PC-9 (cell line): ENCODE results near the gene CEP170B. TPM values are rescaled to one million over a fixed set of nuclear protein-coding genes. Genes with fewer than 3 reads are reported as not detected.

ENCODE experiments used
- BruUV-seq: library from RNA; stranded (reverse); fragments of 400-500 nt; replicated peaks from 2 replicates; lab custom pipeline; 2021; lab: Mats Ljungman, UMichigan
- CTCF ChIA-PET: fragments of 300-600 bp; sonication (Branson Sonifier 250); formaldehyde crosslinking; loops from one replicate; lab custom pipeline; 2022; ENCODE audit warnings: antibody characterized with exemption; lab: Charles Lee
- POLR2A ChIA-PET: fragments of 300-600 bp; sonication (Branson Sonifier 250); formaldehyde crosslinking; loops from one replicate; lab custom pipeline; 2022; ENCODE audit warnings: antibody characterized with exemption; ENCODE audit not compliant: unreplicated experiment; lab: Charles Lee
- DNase-seq, 2 experiments: peaks; one replicate each; pipeline versions ENCODE4 v3.0.0 to v3.0.0-alpha.2; 2015 to 2022; ENCODE audit warnings: mixed read lengths in 1 of 2
- H2AFZ ChIP-seq: fragments of 200-600 bp; sonication (generic); 2 replicates; pipeline ENCODE4 v1.8.1; 2017; ENCODE audit warnings: antibody characterized with exemption
- H3F3A ChIP-seq: fragments of 200-600 bp; sonication (generic); 2 replicates; pipeline ENCODE4 v1.8.1; 2017; ENCODE audit warnings: antibody characterized with exemption, mild to moderate bottlenecking, low read depth; ENCODE audit not compliant: insufficient read depth
- H3K27ac ChIP-seq: fragments of 200-600 bp; sonication (generic); 2 replicates; pipeline ENCODE4 v1.6.1; 2016; ENCODE audit warnings: mixed run types
- H3K27me3 ChIP-seq: fragments of 200-600 bp; sonication (generic); 2 replicates; pipeline ENCODE4 v1.6.1; 2016; ENCODE audit warnings: low read depth, mixed run types; ENCODE audit not compliant: insufficient read depth
- H3K36me3 ChIP-seq: fragments of 200-600 bp; sonication (generic); 2 replicates; pipeline ENCODE4 v1.6.1; 2016; ENCODE audit warnings: low read depth, mixed run types
- H3K4me1 ChIP-seq: fragments of 200-600 bp; sonication (generic); replicated peaks from 2 replicates; pipeline ENCODE4 v1.6.1; 2016; ENCODE audit warnings: mixed run types; ENCODE audit not compliant: insufficient read depth
- H3K4me2 ChIP-seq: fragments of 200-600 bp; sonication (generic); 2 replicates; pipeline ENCODE4 v1.6.1; 2017; ENCODE audit warnings: mixed run types
- H3K4me3 ChIP-seq: fragments of 200-600 bp; sonication (generic); 2 replicates; pipeline ENCODE4 v1.6.1; 2016; ENCODE audit warnings: mixed run types
- H3K79me2 ChIP-seq: fragments of 200-600 bp; sonication (generic); 2 replicates; pipeline ENCODE4 v1.6.1; 2017; ENCODE audit warnings: low read depth, mixed run types
- H3K9me2 ChIP-seq: fragments of 200-600 bp; sonication (generic); 2 replicates; pipeline ENCODE4 v1.8.1; 2017; ENCODE audit warnings: mild to moderate bottlenecking; ENCODE audit not compliant: insufficient read depth
- H3K9me3 ChIP-seq: fragments of 200-600 bp; sonication (generic); 2 replicates; pipeline ENCODE4 v1.8.1; 2016; ENCODE audit warnings: low read depth; ENCODE audit not compliant: insufficient read depth
- H4K20me1 ChIP-seq: fragments of 200-600 bp; sonication (generic); 2 replicates; pipeline ENCODE4 v1.8.1; 2017; ENCODE audit not compliant: insufficient read depth
- CTCF ChIP-seq: fragments of 200-600 bp; sonication (generic); conservative IDR thresholded peaks from 2 replicates; pipeline ENCODE4 v1.6.1; 2017; ENCODE audit warnings: mixed run types, antibody characterized with exemption, mild to moderate bottlenecking, moderate library complexity
- EZH2 ChIP-seq: fragments of 200-600 bp; sonication (generic); IDR thresholded peaks from 2 replicates; pipeline ENCODE4 v1.8.0; 2017; ENCODE audit warnings: antibody characterized with exemption, low read depth
- intact Hi-C: fragments of 100-400 bp; cut with micrococcal nuclease; formaldehyde crosslinking; loops from one replicate; pipeline ENCODE4 v1.10.0; 2022; ENCODE audit not compliant: unreplicated experiment
- total RNA-seq: library from RNA; stranded (reverse); gene quantifications from 2 replicates; pipeline ENCODE4 v1.2.3, GENCODE V29; 2021

CEP170B gene
- total RNA-seq, 1 experiment from 2014 or later: 25.7 TPM

- ChIA-PET POLR2A (no interaction called here), CTCF (no interaction called here)
- DNase-seq: no peak
- Histone ChIP-seq H3K36me3 (no peaks in the 10 kb centered on the region), H2AFZ (no peak within 1 kb of the TSS), H3K9me3 (no peaks in the 10 kb centered on the region), H3K27me3 (no peaks in the 10 kb centered on the region; the same call in 1 of the 2 replicates), H3K27ac (no peak within 1 kb of the TSS), H3K9me2 (no peaks in the 10 kb centered on the region), H3F3A (no peaks in the 10 kb centered on the region), H3K4me2 (no peak within 1 kb of the TSS), H3K4me1 (no peaks in the 10 kb centered on the region), H4K20me1 (no peaks in the 10 kb centered on the region), H3K4me3 (no peak within 1 kb of the TSS), H3K79me2 (no peaks in the 10 kb centered on the region)
- TF ChIP-seq EZH2: no peak
- TF ChIP-seq CTCF: no peak
- intact Hi-C loops: no loop called here
- BruUV-seq: no TSS peak
Measured at GRCh38 chr14:104924421-104925213, 59.5 kb downstream of the CEP170B start, which contains the start of gene PLD4. Gene PLD4 (plus strand): TSS chr14:104924879. CDS start chr14:104927141, 2,262 bp downstream.

- no peaks in the 10 kb centered on the region; the same call in 1 of the 2 replicates for H3F3A ChIP-seq
- no peaks in the 10 kb centered on the region for H4K20me1 ChIP-seq
- H3K4me3 ChIP-seq: no peak overlapping the region
- H3K79me2 ChIP-seq: no peaks in the 10 kb centered on the region
- ChIA-PET CTCF (no interaction called here), POLR2A (no interaction called here)
- no peak overlapping the region for H2AFZ ChIP-seq
- no peaks in the 10 kb centered on the region for H3K4me1 ChIP-seq
- no peak overlapping the region for H3K4me2 ChIP-seq
- DNase-seq: no peak
- no peaks in the 10 kb centered on the region for H3K9me2 ChIP-seq
- TF ChIP-seq CTCF (no peak), EZH2 (no peak)
- intact Hi-C loops: no loop called here
- no TSS peak for BruUV-seq
- no peaks in the 10 kb centered on the region for H3K36me3 ChIP-seq
- no peaks in the 10 kb centered on the region; the same call in 1 of the 2 replicates for H3K27me3 ChIP-seq
- H3K27ac ChIP-seq: no peak overlapping the region
- no peaks in the 10 kb centered on the region for H3K9me3 ChIP-seq
Measured at GRCh38 chr14:104925214-104925854, 60.3 kb downstream of the CEP170B start.

- H3K4me3 ChIP-seq: no peak overlapping the region
Measured at GRCh38 chr14:104925855-104926609, 61.0 kb downstream of the CEP170B start.

More at GRCh38 chr14:104925855-104926609, 61.0 kb downstream of the CEP170B start:
- Histone ChIP-seq H3K4me2 (no peak overlapping the region), H3K79me2 (no peaks in the 10 kb centered on the region), H3K27me3 (no peaks in the 10 kb centered on the region; the same call in 1 of the 2 replicates), H3K9me2 (no peaks in the 10 kb centered on the region), H3K27ac (no peak overlapping the region), H4K20me1 (no peaks in the 10 kb centered on the region), H2AFZ (no peak overlapping the region), H3K9me3 (no peaks in the 10 kb centered on the region), H3K4me1 (no peaks in the 10 kb centered on the region), H3K36me3 (no peaks in the 10 kb centered on the region), H3F3A (no peaks in the 10 kb centered on the region; the same call in 1 of the 2 replicates)
- no TSS peak for BruUV-seq
- ChIA-PET POLR2A (no interaction called here), CTCF (no interaction called here)
- intact Hi-C loops: no loop called here
- no peak for DNase-seq
- TF ChIP-seq EZH2 (no peak), CTCF (no peak)
